Mucosa of rectum (tissue), 2 donors: ENCODE results near the gene NQO1.

ENCODE experiments used
- H3K27ac ChIP-seq, 2 donors: one replicate each; pipeline ENCODE4 v1.7.0; 2013; ENCODE audit warnings: inconsistent platforms in 2 of 2, low read depth in 2 of 2, low read length in 2 of 2
- H3K27me3 ChIP-seq, 2 donors: one replicate each; pipeline ENCODE4 v1.7.0; 2013; ENCODE audit warnings: low read length in 2 of 2; ENCODE audit not compliant: control insufficient read depth in 2 of 2, insufficient read depth in 2 of 2
- H3K36me3 ChIP-seq, 2 donors: one replicate each; pipeline ENCODE4 v1.7.0; 2013; ENCODE audit warnings: low read length in 2 of 2; ENCODE audit not compliant: control insufficient read depth in 2 of 2, insufficient read depth in 2 of 2
- H3K4me1 ChIP-seq, 2 donors: one replicate each; pipeline ENCODE4 v1.7.0; 2013; ENCODE audit warnings: low read length in 2 of 2, mild to moderate bottlenecking in 1 of 2; ENCODE audit not compliant: control insufficient read depth in 2 of 2, insufficient read depth in 2 of 2
- H3K4me3 ChIP-seq, 2 donors: one replicate each; pipeline ENCODE4 v1.7.0; 2013; ENCODE audit warnings: low read length in 2 of 2
- H3K9ac ChIP-seq, 2 donors: one replicate each; pipeline ENCODE4 v1.7.0; 2013; ENCODE audit warnings: low read length in 2 of 2, low read depth in 1 of 2, mild to moderate bottlenecking in 1 of 2
- H3K9me3 ChIP-seq, 2 donors: one replicate each; pipeline ENCODE4 v1.7.0; 2013; ENCODE audit warnings: low read length in 2 of 2; ENCODE audit not compliant: control insufficient read depth in 2 of 2
- donor health status: healthy.
- donor health status: Normal muscosa, but diverticular disease.

NQO1 gene

DNA sequence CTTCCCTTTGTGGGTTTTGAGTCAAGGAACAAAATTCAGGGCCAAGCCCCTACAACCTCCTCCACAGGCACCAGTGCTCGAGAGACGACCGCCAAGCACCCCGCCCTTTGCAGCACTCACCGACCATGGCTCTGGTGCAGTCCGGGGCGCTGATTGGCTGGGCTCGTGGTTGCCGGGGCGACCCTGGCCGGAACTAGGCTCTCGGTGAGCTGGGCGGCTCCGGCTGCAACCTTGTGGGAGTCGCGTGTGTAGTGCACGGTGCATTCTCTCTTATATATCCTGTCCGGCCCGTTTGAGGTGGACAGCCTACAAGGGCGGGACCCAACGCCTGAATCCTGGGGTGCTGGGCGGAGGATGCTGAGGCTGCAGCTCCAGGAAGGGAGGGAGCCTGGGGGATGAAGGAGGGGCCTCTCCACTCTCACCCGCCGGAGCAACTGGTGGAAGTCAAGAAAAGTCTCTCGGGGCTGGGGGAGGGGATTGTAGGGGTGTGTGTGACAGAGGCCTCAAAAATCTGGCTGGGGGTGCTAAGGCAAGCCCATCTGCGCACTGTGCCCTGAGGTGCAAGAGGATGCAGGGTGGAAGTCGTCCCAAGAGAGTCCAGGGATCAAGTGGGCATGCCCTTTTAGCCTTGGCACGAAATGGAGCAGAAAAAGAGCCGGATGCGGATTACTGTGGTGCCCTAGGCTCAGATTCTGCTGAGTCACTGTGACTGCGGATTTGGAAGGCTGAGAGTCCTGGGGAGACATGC is at the start of gene NQO1:
NQO1 (minus strand) TSS at position 248 of the 748 bp plus-strand sequence; CDS start at position 127, 121 bp downstream.
- peaks cover 12 to 25% of the 10 kb centered on the region in 2 donors for H3K4me1 ChIP-seq
- no peaks in the 10 kb centered on the region for H3K27me3 ChIP-seq
- peak within 1 kb of the TSS; percentile 81 to 83 for H3K4me3 ChIP-seq
- peak within 1 kb of the TSS; percentile 85 to 88 for H3K27ac ChIP-seq
- H3K9me3 ChIP-seq: no peaks in the 10 kb centered on the region
- no peaks in the 10 kb centered on the region for H3K36me3 ChIP-seq
- peak within 1 kb of the TSS; percentile 73 to 74 for H3K9ac ChIP-seq

DNA sequence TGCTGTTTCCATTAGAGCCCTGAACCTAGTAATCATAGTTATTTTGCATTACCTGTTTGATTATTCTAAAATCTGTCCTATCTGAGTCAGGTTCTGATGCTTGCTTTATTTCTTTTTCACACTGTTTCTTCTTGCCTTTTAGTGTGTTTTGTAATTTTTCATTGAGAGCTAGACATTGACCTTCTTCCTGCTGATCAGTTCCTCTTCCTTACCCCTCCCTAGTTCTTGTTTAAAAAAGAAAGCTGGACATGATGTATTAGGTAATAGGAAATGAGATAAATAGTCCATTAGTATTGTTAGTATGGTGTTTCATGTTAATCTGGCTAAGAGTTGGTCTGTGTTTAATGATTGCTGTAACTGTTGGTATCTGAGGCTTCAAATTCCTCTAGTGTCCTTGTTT is 49.2 kb upstream of the NQO1 start:
- H3K4me3 ChIP-seq: no peak overlapping the region
- H3K9me3 ChIP-seq: peaks cover 0 to 4% of the 10 kb centered on the region in 2 donors
- H3K27ac ChIP-seq: no peak overlapping the region
- H3K9ac ChIP-seq: no peak overlapping the region
- peaks cover 4% of the 10 kb centered on the region in 2 donors for H3K4me1 ChIP-seq
- no peaks in the 10 kb centered on the region for H3K27me3 ChIP-seq
- H3K36me3 ChIP-seq: no peaks in the 10 kb centered on the region

DNA sequence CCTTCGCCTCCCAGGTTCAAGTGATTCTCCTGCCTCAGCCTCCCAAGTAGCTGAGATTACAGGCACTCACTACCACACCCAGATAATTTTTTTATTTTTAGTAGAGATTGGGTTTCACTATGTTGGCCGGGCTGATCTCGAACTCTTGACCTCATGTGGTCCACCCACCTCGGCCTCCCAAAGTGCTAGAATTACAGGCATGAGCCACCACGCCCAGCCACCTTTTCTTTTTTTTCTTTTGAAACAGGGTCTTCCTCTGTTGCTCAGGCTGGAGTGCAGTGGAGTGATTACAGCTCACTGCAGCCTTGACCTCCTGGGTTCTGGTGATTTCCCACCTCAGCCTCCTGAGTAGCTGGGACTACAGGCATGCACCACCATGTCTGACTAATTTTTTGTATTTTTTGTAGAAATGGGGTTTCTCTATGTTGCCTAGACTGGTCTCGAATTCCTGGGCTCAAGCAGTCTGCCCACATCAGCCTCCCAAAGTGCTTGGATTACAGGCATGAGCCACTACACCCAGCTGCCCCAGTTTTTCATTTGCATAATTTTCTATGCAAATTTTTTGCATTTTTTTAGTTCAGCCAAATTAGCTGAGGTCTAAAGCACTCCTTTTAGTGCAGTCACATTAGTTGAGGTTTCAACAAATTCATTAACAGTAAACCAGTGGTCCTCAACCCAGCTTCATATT is 47.0 kb upstream of the NQO1 start:
- no peak overlapping the region for H3K4me3 ChIP-seq
- no peaks in the 10 kb centered on the region for H3K27me3 ChIP-seq
- H3K27ac ChIP-seq: no peak overlapping the region
- no peaks in the 10 kb centered on the region for H3K36me3 ChIP-seq
- H3K4me1 ChIP-seq: peaks cover 4% of the 10 kb centered on the region in 2 donors
- peaks cover 0 to 4% of the 10 kb centered on the region in 2 donors for H3K9me3 ChIP-seq
- H3K9ac ChIP-seq: no peak overlapping the region

DNA sequence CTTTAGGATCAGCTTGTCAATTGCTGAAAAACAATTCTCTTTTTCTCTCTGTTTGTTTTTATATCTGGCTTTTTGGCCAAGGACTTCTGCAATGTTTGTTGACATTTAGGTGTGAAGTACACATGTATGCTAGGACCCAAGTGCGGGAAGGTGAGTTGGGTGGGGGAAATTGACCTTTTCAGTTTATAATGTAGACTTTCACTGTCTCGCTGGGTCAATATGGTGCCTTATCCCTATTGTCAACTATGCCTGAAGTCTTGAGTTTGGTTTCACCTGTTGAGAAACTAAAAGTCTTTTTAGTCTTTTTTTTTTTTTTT is 45.2 kb upstream of the NQO1 start:
- H3K4me3 ChIP-seq: no peak overlapping the region
- H3K4me1 ChIP-seq: peaks cover 4 to 7% of the 10 kb centered on the region in 2 donors
- H3K36me3 ChIP-seq: no peaks in the 10 kb centered on the region
- H3K9me3 ChIP-seq: peaks cover 0 to 4% of the 10 kb centered on the region in 2 donors
- no peak overlapping the region for H3K9ac ChIP-seq
- H3K27me3 ChIP-seq: no peaks in the 10 kb centered on the region
- no peak overlapping the region for H3K27ac ChIP-seq

DNA sequence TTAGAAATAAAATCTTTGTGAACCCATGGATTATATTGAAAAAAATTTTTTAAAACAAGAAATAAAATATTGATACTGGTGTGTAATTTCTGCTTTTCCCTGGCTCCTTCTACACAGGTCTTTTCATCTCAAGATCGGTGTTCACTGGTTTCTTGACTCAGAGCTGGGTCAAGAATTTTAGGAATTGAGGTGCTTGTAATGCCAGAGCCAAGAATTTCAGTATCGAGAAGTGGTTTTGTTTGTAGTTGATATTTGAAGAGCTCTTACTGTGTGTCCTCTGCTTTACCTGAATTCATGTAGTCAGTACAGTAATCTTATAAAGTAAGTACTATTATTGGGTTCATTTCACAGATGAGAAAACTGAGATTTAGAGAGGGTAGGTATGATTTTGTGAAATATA is 43.0 kb upstream of the NQO1 start:
- no peaks in the 10 kb centered on the region for H3K27me3 ChIP-seq
- H3K4me3 ChIP-seq: no peak overlapping the region
- H3K27ac ChIP-seq: no peak overlapping the region
- H3K9me3 ChIP-seq: no peaks in the 10 kb centered on the region
- H3K36me3 ChIP-seq: no peaks in the 10 kb centered on the region
- H3K9ac ChIP-seq: no peak overlapping the region
- peaks cover 3 to 4% of the 10 kb centered on the region in 2 donors for H3K4me1 ChIP-seq

DNA sequence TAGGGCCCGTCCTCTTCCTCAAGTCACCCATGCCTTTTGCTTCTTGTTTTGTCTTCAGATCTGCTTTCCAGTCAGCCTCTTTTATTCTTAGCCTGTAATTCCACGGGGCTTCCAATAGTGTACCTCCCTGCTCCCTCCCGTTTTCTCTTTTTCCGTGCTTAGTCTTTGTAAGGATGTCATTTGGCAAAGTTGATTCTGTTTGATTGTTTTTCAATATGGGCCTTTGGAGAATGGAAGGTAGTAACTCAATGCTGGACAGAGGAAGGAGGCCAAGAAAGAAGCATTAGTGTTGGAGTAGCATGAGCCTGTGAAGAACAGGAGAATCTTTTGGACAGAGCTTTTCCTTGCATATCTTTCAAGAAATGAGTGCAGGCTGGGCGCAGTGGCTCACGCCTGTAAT is 42.3 kb upstream of the NQO1 start:
- Histone ChIP-seq H3K27ac (no peak overlapping the region), H3K9me3 (no peaks in the 10 kb centered on the region), H3K4me1 (peaks cover 5 to 8% of the 10 kb centered on the region in 2 donors), H3K27me3 (no peaks in the 10 kb centered on the region), H3K4me3 (no peak overlapping the region), H3K9ac (no peak overlapping the region), H3K36me3 (no peaks in the 10 kb centered on the region)

DNA sequence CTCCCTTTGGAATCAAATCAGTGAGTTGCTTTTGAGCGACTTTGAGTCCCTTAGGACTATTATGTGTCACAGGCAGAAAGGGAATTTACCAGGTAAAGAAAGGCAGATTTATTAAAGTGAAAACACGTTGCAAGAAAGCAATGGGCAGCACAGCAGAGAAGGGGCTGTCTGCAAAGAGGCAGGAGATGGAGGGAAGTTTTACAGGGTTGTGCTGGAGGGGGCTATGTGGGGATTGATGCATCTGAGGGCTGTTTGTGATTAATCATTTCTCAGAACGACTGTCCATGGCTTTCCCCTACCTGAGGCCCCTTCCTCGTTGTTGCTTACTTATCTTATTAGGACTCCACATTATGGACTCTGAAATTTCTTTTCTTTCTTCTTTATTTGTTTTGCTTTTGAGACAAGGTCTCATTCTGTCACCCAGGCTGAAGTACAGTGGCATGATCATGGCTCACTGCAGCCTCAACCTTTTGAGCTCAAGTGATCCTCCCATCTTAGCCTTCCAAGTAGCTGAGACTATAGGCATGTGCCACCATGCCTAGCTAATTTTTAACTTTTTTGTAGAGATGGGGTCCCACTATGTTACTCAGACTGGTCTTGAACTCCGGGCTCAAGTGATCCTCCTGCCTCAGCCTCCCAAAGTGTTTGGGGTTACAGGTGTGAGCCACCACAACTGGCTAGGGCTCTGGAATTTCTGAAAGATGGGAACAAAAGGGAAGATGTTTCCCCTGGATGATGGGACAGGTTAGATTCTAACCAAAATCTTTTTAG is 41.3 kb upstream of the NQO1 start:
- no peaks in the 10 kb centered on the region for H3K9me3 ChIP-seq
- no peak overlapping the region for H3K27ac ChIP-seq
- H3K27me3 ChIP-seq: no peaks in the 10 kb centered on the region
- H3K4me1 ChIP-seq: peaks cover 10 to 11% of the 10 kb centered on the region in 2 donors
- H3K4me3 ChIP-seq: no peak overlapping the region
- no peaks in the 10 kb centered on the region for H3K36me3 ChIP-seq
- no peak overlapping the region for H3K9ac ChIP-seq

DNA sequence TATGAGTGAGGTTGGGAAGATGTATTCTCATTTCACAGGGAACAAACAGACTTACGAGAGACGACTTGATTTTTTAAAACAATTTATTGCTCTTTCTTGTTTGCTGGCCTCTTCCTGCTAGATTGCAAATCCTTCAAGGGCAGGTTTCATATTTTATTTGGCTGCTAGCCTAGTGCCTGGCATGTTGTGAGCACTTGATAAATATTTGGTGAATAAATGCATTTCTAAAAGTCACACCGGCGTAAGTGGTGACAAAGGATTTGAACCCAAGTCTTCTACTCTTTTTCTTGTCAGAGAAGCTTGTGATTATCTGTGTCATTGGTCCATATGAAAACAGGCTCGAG is 37.2 kb upstream of the NQO1 start:
- Histone ChIP-seq H3K9me3 (no peaks in the 10 kb centered on the region), H3K27ac (peak overlapping the region; percentile 97 to 98), H3K4me1 (peaks cover 13 to 16% of the 10 kb centered on the region in 2 donors), H3K4me3 (peak overlapping the region; percentile 93 to 99), H3K9ac (peak overlapping the region in 1 of 2 donors; percentile 97), H3K36me3 (no peaks in the 10 kb centered on the region), H3K27me3 (no peaks in the 10 kb centered on the region)

DNA sequence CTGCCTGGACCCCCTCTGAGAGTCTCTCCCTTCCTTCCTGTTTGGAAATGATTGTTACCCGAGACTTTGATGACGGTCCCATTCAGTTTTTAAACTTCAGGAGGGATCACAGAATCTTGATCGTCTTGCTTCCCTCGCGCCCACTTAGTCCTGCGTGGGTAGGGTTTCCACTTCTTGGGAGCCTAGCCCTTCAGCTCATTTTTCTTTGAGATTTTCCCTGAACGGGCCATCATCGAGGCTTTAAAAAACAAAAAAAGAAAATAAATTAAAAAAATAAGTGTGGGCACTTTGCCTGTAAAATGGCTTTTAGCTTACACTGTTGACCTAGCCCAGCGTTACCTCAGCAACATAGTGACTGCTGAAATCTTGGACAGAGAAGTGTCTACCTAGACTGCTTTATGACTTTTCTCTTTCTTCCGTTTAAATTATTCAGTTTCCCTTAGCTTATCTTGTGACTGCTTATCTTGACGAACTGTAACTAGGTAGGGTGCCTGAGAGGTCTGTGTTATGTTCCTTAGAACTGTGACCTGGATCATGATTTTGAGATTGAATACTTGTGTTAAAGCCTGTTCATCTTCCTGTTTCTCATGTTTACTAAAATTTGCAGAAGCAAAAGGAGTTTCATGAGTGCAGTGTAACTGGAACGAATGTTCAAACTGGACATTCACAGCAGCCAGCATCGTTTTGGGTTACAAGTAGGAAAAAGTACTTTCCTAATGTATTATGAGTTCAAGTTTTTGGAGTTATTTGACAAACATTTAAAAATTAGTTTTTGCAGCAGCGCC is 36.6 kb upstream of the NQO1 start:
- peak overlapping the region; percentile 94 to 97 for H3K9ac ChIP-seq
- H3K36me3 ChIP-seq: no peaks in the 10 kb centered on the region
- no peaks in the 10 kb centered on the region for H3K9me3 ChIP-seq
- peaks cover 13 to 16% of the 10 kb centered on the region in 2 donors for H3K4me1 ChIP-seq
- H3K27me3 ChIP-seq: no peaks in the 10 kb centered on the region
- H3K4me3 ChIP-seq: peak overlapping the region; percentile 93 to 99
- H3K27ac ChIP-seq: peak overlapping the region; percentile 97 to 98
